Cortex of kidney (tissue), 1 donor: ENCODE data around the gene PDGFB.

Experiments
- DNase-seq: peaks from one replicate; lab custom pipeline; 2025; lab: John Stamatoyannopoulos, UW

The PDGFB gene

DNA sequence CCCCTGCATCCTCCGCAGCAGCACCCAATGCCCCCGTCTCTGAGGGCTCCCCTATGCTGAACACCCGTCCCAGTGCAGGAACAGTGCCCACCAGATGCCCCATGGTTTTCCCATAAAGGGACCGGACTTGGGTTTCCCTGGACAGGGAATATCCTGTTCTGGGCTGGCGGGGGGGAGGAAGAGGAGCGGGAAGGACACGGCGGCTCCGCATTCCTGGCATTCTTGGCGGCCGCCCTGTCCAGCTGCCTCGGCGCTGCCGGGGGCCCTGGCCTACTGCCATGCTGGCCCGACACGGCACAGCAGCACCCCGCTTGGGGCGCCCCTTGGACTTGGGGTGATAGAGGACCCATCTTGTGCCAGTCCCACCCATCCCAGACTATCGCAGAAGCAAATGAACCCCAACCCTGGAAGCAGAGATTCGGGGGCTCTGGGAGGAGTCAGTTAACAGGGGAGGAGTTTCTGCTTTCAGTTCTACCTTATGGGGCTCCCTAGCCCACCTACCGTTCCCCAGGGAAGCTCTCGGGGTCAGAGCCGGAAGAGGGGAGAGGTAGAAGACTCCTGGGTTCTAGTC is 68.6 kb downstream of the PDGFB start:
- DNase-seq, result no peak

DNA sequence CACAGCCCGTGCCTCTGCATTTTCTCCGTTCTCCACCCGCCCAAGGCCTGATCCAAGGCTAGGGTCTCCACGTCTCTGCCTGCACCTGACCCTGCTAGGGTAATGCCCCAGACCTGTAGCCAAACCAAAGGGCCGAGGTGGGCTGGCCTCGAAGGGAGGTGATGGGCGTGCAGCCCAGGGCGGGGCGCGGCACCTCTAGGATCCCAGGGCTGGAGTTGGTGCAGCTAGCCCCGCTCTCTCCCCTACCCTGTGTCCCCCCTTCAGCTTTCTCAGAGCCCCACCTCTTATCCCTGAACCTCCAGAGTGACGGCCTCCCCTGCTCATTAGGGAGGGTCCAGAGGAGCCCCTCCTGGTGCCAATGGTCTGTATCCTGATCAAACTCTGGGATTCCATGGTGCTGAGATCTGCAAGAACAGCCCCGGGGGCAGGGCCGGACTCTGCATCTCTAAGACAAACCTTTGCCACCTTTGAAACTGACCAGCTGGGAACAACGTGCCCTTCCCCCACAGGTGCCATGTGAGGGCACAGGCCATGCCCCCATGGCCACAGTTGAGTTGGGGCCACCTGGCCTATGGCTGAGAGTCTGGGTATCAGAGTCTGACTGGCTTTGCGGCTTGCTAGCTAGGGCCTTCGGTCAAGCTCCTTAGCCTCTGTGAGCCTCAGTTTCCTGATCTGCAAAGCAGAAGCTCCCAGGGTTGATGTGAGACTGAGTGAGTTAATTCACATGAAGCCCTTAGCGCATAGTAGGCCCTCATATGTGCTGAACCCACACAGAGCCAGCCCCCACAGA is 69.2 kb downstream of the PDGFB start:
- no peak for DNase-seq

GRCh38 chr22:39174498-39175352 is 70.1 kb downstream of the PDGFB start:
- no peak for DNase-seq

DNA sequence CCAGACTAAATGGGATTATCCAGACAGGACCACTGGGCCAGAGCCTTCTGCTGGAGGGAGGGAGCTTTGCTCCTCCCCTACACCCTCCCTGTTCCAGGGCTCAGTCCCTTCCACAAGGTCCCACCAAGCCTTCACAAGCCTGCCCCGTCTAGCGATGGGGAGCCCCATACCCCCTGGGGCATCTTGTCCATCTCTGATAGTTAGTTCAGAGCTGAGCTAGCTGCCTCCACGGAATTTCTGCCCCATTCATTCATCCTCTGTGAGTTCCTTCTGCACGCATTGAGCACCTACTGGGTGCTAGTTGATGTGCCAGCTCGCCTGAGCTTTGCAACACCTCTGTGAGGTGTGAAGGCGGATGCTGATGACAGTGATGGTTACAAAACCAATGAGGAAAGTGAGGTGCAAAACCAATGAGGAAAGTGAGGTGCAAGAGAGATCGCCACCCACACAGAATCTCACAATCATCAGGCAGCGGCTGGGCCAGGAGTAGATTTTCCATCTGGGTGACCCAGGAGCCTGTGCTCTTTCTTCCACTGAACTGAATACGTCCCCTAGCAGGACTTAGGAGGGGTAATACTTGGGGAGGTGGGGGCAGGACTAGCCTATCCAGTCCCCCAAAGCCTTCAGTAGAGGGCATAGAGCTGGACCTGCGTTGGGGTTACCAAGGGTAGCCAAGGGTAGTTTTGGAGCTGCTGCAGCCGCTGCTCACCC is 70.8 kb downstream of the PDGFB start:
- DNase-seq, result no peak
